GM18873 (cell line): ENCODE results near the gene SLC7A1.

Experiments used
- ATAC-seq: cut with Tn5 transposase; IDR thresholded peaks from one replicate; pipeline ENCODE4 v1.9.1; 2021; ENCODE audit warnings: mild to moderate bottlenecking, moderate library complexity, moderate number of reproducible peaks; ENCODE audit not compliant: unreplicated experiment, low FRiP score

The SLC7A1 gene

DNA sequence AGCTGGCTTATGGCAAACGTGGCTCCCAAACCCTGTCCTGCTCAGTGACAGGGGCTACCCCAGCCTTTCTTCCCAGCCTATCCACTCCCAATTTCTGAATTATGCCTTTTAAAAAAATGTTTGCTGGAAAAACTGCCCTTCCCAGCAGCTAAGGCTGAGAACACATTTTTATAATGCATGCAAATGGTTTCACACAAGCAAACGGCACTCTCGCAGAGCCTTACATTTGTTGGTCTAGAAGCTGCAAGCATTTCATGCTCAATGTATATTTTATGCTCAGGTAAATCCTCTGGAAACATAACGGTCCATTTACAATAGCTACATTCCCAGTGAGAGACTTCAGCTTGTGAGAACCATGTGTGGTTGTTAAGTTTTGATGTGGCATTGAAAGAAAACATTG lies 61.4 kb downstream of the SLC7A1 start:
- no peak for ATAC-seq

DNA sequence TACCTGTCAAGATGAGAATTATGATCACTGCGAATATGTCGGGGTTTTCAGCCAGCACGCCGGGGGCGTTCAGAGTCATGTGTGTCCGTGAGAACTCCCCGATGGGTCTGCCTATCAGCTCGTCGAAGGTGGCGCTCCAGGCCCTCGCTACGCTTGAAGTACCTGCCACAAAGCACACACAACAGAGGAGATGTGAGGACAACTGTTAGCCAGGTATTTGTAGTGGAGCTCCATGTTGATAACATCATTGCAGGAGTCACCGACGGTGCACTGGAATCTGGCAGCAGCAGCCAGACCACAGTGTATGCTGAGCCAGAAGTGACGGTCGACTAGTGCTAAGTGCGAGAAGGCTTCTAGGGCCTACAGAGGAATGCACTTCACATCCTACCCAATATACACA lies 62.7 kb downstream of the SLC7A1 start:
- no peak for ATAC-seq

DNA sequence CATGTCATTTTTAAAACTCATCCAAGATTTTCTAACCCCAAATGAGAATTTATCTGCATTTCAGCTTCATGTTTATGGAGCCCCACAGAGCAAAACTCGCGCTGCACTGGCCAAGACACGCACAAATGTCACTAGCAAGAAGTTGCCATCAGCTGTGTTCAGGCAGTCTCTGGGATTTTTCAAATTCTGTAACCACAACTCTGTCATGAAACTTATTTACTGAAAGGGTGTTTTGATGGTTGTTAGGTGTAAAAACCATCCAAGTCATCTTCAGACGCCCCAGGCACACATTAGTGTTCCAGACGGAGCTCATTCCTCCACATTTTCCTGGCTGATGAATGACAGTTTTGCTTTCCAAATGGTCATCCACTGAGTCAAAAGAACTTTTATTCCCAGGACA lies 63.4 kb downstream of the SLC7A1 start:
- ATAC-seq, result no peak

DNA sequence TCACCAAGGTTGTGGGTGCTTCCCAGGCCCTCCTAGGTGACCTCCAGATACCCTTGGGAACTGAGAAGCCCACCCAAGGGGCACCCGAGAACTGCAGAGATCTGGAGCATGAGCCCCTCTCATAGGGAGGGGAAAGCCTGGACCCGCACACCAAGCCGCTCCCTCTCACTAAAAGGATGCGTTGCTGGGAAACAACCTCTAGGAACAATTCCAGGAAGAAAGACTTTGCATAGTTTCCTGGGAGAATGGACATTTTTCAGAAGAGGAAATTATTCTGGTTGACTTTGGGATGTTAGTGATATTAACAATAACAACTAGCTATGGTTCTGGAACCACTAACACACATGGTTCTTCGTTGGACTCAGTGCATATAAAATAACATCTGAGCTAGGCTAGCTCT lies 64.6 kb downstream of the SLC7A1 start:
- no peak for ATAC-seq

DNA sequence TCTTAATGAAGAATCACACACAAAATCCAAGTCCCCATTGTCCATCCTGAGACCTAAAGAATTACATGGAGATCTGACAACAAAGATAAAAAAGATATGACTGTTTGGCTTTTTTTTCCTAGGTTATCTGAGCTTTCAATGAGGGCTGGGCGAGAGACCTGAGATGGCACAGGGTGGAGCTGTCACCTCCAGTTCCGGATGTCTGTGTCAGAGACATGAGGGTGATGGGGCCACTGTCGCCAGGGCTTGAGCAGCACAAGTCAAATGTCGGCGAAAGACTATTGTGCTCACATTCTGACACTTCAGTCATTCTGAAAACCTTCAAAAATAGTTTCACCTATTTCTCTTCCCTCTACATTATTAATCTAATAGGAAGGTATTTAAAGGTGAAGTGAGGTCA lies 65.7 kb downstream of the SLC7A1 start:
- no peak for ATAC-seq

DNA sequence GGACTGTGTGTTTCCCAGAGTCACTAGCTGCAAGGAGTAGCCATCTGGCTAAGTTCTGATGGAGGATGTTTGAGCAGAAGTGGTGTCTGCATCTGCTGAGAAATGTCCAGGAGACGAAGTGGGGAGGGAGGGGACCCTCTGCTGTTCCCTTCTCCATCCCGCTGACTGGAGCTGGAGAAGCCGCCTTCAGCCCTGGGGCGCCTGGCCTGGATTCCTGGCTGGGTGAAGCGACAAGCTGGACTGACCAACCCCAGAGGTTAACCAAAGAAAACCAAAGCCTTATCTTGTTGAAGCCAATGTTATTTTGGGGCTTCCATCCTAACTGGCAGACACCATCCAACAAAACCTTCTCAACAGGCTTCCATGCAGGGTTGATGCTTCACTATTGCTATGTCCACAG lies 67.6 kb downstream of the SLC7A1 start:
- ATAC-seq, result no peak

DNA sequence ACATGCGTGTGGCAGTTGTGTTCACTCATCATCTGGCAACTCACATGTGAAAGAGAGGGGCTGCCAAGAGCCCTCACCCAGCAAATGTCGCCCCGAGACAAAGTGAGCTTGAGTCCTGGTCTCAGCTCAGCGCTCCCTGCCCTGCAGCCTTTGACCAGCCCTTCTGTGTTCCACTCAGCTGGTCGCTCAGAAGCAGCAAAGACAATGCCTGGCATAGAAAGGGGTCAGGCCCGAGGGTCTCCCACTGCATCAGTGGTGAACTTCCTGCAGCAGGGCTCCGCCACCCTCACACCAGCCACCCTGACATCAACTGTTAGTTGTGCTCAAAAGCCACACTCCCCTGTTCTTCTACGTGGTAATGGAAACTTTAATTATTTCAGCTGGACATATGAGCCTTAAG lies 68.0 kb downstream of the SLC7A1 start:
- no peak for ATAC-seq

DNA sequence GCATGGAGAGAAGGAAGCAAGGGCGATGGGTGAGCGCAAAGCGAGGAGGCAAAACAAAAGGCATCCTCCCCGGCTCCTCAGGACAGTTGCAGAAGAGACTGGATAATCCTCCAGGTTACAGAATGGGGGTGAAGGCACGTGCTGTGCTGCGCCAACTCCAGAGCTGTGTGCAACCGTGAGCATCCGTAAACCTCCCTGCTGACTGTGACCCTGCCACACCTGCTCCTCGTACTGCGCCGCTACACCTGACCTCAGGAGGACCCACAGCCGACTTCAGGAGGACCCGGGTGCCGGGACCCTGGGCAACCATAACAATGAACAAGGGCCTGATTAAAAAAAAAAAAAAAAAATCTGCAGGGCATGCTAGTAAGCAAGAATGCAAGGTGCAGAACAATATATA lies 68.7 kb downstream of the SLC7A1 start:
- ATAC-seq, result no peak

DNA sequence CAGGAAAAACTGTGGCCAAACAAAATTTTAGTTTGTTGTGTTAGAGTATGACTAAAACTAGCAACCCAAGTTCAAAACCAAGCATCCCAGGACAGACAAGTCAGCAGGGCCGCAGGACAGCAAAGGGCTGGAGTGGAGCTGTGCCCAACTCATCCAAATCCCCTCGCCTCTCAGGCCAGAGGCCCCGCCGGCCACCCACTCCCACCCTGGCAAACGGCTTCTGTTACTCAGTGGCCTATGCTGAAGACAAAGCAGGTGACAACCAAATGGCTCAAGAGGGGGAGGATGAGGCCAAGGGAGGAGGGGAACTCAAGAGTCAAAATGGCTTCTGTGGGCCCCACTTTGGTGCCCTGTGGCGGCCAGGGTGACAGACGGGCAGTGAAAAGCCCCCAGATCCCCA lies 69.7 kb downstream of the SLC7A1 start:
- ATAC-seq, result no peak

DNA sequence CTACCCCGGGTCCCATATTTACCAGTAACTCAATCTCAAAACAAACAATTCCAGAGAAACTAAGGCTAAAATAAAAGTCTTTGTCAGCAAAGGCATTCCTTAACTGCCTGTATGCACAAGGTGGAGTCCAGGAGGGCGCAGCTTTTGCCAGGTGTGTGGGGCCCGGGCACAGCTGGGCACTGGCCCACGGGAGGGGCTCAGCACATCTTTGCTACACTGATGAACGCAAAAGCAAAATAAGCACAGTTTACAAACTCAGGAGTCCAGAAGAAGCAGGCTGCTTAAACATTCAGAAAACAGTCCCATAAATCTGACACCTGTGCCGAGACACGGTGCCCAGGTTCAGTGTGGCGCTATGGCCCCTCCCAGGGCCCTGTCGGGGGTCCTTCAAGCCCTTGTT lies 70.8 kb downstream of the SLC7A1 start:
- ATAC-seq, result no peak

DNA sequence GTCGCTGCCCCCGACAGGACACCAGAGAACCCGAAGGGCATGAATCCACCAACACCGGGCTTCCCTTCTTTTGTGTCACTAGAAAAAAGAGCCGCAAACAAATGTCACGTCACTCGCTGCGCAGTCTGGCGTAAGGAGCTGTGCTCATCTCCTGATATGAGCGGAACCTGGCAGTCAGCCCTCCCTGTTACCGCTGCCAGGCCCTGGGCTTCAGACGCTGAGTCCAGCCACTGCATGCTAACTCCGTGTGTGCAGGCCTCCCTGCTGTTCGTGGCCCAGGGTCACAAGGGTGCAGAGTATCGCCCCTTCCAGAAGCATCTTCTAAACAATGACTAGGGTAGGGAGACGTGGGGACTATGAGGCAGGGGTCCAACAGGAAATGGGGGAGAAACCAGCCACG lies 71.3 kb downstream of the SLC7A1 start:
- no peak for ATAC-seq

DNA sequence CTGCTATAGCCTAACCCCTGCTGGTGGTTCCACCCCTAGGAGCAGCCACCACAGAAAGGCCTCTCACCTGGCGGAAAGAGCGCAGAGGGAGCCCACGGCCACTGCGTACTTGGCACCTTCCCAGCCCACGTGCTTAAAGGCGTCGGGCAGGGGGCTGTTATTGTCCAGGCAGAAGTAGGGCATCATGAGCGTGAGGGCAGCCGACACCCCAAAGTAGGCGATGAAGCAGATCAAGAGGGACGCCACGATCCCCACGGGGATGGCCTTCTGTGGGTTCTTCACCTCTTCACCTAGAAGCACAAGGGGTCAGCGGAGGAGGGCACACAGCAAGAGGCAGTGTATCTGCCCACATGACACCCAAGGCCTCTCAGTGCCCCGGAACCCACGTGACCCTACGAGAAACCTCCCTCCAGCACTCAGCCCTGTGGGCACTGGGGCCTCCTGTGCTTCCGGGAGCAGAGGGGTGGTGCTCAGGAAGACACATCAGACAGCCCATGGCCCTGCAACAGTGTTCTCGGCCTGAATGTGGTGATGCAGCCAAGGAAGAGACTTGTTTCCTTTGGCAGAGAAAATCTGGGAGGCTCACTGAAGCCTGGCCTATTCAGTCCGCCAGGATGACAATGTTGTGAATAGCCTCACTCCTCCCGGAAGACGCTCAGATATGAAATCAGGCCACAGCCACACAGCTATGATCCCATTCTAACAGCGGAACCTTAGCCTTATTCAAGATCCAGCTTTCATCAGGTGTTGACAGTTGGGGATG lies 72.1 kb downstream of the SLC7A1 start:
- ATAC-seq, result no peak

DNA sequence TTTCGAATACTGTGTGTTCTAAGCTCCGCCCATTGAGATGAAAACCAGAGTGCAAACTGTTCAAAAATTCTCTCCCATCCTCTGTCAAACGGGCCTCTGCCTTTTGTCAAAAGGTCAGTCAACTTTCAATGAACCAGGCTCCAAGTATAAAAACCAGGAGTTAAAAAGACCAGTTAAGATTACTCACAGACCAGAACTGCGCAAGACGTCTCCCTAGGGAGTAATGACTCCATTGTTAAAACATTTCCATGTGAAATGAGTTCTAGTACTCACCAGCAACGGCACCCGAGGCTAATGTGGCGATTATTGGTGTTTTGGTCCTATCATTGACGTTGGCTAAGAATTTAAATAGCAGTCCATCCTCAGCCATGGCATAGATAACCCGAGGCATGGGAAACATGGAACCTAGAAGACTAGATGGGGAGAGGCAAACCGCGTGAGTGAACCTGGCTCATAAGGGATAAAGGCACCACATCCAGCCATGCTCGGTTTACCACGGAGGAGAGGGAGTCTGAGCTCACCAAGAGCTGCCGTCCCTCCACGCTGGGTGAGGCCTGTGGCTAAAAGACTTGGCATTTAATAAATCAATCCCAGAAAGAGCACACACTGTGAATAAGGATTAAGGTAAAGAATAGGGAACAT lies 73.3 kb downstream of the SLC7A1 start:
- no peak for ATAC-seq

DNA sequence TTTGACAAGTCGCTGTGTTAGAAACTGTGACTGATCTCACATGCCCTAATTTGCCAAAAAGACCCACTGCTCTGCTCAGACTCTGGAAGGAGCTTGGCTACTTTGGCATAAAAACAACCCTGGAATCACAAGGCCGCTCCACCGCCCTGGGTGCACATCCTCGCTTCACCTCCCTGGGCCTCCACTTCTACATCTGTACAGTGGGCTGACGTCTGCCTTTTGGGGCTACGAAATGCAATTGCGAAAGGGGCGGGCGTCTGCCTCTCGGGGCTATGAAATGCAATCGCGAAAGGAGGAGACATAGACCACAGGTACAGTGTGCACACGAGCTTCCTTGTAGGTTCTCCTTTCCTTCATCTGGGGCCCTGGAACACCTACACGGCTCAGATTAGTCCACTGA lies 74.2 kb downstream of the SLC7A1 start:
- ATAC-seq, result no peak

DNA sequence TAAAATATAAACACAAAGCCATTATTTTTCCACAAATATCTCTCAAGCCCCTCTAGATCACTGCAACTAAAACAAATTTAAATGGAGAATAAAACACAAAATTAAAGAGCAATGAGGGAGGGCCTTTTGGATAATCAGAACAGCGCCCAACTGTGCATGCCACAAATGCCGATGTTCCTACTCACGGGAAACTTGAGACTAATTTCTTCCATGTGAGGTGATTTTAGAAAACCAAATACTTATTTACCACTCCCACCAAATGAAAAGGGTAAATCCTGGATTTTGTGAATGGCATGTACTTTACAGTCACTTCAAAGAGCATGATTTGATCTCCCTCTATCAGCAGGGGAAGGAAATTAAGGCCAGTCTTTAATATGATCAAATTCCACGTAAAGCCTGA lies 74.8 kb downstream of the SLC7A1 start:
- no peak for ATAC-seq

DNA sequence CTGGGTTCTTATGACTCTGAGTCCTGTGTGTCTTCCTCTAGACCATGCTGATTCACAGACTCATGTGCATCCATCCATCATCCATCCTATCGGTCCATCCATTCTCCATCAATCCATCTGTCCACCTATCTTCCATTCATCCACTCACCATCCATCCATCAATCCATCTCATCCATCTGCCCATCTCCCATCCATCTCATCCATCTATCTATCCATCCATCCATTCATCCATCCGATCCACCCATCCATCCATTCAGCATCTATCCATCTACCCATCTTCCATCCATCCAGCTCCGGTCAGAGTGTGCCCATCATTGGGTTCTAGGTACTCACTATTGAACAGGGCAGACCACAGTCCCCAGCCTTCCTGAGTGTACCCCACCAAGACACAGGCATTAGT lies 75.6 kb downstream of the SLC7A1 start:
- ATAC-seq, result no peak

DNA sequence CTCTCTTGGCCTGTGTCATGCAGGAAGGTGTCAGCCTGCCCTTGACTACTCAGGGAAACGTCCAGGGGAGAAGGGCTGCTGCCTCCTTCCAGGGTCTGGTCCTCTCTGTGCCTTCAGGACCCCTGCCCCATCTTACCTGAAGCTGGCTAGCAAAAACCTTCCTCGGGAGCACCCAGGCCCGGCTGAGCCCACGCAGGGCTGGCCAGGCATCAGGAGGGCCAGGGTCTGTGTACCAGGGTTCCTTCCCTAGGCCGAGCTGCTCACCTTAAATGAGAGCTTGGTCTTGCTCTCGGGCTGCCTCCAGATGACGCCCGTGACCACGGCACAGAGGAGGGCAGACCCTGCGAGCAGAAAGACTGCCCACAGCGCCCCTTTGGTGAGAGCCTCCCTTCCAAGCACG lies 78.6 kb downstream of the SLC7A1 start:
- ATAC-seq, result no peak

DNA sequence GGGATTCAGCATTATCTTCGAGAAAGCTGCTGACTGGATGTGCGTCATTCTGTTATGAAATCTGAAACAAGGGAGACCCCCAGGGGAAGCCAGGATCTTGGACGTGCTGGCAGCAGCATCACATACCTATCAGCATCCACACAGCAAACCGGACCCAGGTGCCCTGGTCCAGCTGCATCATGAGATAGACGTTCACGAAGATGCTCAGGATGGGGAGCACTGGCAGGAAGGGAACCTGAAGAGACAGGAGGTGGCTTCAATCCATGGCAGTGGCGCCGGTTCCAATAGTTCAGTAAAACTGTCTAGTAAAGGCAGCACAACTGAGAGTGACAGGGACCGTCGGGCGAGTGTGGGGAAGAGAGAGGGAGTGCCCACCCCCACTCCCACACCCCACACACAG lies 79.5 kb downstream of the SLC7A1 start:
- ATAC-seq, result no peak

DNA sequence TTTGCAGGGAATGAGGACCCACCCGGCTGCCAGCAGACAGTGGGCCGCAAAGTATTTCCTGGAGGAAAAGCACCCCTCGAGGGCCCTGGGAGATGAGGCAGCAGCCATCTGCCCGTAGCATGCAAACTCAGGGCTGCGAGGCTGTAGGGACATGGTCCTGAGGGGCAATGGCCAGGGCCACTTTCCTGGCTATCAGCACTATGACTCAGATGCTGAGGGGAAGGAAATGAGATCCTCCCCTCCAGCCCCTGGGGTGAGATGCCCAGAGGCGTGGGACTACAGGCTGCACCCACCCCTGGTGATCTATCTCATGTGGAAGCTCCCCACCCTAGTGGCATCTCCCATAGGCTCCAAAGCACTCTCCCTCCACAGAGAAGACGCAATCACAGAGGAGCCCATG lies 80.1 kb downstream of the SLC7A1 start:
- ATAC-seq, result no peak

DNA sequence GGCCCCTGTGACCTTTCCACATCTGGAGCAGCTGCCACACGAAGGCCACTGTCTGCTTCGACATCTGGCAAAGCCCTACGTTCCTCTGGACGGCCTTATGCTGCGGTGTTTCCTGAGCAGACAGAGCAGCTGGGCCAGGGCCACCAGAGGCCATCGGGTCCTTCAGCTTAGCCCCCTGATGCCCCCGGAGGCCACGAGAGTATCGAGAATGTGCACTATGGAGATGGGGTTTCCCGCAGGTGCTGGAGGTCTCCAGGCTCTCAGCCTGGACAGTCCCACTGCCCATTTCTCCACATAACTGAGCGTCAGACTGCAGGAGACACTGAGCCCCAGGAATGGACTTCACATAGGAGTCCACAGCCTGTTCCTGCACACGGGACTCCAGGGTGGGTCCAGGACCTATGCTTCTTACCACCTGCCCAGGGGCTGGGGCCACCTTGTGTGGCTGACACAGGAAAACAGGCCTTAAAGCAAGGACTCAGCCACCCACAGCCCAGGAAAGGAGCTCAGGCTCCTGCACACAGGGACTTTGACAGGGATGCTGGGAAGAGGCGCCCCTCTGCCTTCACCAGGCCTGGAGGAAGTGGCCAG lies 80.7 kb downstream of the SLC7A1 start:
- no peak for ATAC-seq

DNA sequence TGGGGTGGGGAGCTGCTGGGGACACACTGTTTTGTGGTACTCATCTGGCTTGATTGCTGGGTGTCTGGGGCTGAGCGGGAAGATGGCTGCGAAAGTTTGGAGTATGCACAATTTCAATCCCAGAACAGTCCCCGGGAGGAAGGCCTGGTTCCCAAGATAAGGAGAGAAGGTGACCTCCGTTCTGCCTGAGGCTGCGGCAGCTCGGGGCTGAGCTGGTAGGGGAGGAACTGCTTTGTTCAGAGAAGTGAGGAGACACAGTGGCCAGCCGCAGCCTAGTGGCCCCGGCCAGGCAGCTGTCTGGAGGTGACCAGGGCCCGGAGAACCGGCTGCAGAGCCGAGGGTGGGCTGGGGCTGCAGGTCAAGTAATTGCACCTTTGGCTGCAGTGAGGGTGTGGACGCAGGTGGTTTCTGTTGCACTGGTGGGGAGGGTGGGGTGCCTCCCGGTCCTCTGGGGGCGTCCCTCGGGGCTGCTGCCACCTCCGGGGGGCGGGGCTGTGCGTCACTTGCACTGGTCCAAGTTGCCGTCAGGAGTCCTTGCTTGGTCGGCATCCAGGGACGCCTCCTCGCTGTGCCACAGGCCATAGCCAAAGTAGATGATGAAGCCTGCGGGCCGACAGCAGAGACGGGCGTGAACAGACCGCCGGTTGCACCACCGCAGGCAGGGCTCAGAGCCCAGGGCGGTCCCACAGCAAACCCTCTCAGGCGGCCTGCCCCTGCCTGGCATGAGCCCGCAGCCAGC lies 81.3 kb downstream of the SLC7A1 start:
- ATAC-seq, result no peak
